Measurements from ENCODE around the gene SOX14.

The SOX14 gene

DNA sequence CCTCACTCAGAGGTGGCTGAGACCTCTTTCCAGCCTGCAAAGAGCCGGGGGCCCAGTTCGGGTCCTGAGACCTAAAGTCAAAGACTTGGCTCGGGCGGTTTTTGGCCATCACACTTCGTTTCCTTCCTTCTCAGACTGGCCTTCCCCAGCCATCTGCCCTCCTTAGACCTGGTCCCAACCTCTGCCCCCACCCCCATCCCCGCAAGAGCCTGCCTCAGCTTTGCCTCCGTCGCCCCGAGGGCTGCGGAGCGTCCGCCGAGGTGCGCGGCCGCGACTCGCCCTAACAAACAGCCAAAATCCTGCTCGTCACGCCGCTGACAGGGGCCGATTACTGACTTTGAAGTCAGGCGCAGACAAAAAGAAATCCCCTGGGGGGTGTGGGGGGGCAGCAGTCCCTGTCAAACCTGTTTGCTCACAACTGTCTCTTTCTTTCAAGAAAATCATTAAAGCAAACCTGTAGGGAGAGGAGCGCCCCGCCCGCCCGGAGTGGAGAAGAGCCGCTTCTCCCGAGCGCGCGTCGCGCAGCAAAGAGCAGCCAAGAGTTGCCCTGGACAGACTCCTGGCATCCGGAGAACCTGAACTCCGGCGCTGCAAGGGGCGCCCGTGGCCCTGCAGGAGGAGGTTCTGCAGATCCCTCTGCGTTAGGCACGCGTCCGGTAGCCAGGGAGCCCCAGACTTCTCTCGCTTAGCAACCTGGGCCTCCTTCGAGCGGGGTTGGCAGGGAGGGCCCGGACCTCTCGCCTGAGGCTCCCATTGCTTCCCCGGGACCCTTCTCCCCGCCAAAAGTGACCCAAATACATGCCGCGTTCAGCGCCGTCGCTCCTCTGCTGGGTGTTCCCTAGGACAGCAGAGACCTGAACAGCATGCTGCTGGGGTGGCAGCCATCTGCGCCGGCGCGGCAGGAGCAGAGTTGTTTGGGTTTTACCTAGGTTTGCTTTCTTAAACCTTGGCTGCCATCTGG, 4.5 kb downstream of the SOX14 start:
- no peak for FAIRE-seq

DNA sequence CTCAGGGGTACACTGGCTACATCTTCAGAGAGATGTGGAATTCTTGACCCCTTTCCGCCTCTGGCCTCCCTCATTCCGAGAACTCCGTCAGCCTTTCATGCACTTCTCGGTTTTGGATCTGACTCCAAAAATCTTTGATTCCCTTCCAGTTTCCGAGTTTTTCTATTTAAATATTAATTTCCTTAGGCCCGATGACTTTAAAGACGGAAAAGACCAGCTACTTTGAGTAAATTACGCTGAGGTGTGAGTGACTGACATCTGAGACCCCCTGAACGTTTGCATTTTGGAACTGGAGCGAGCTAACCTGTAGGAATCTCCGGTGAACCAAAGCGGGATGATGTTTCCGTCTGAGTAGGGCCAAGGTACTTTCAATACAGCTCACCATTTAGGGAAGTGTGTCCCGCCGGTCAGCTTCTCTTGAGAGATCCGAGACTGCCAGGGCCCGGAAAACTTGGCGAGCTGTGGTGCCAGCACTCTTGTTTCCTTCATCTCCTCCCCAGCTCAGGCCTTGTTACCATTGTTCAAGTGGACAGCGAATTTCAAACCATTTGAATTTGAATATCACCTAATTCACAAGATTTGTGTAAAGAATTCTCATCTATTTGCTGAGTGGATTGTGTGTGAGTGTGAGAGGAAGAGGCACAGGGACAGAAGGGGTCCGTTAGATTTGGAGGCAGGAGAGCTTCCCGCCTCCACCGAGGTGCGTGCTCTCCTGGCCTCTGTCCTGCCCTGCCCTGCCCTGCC, 5.4 kb downstream of the SOX14 start:
- no peak for FAIRE-seq

DNA sequence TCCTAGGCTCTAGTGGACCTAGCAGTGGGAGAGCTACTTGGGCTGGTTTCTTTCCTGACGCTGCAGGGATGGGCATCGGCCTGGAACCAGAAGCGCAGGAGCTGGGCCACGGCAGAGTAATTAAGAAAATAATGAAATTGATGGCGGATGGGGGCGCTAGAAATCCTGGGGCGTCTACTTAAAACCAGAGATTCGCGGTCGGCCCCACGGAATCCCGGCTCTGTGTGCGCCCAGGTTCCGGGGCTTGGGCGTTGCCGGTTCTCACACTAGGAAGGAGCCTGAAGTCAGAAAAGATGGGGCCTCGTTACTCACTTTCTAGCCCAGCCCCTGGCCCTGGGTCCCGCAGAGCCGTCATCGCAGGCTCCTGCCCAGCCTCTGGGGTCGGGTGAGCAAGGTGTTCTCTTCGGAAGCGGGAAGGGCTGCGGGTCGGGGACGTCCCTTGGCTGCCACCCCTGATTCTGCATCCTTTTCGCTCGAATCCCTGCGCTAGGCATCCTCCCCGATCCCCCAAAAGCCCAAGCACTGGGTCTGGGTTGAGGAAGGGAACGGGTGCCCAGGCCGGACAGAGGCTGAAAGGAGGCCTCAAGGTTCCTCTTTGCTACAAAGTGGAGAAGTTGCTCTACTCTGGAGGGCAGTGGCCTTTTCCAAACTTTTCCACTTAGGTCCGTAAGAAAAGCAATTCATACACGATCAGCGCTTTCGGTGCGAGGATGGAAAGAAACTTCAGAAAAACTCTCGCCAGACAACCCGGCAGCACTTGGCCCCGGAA, 6.1 kb downstream of the SOX14 start:
- FAIRE-seq, result no peak

DNA sequence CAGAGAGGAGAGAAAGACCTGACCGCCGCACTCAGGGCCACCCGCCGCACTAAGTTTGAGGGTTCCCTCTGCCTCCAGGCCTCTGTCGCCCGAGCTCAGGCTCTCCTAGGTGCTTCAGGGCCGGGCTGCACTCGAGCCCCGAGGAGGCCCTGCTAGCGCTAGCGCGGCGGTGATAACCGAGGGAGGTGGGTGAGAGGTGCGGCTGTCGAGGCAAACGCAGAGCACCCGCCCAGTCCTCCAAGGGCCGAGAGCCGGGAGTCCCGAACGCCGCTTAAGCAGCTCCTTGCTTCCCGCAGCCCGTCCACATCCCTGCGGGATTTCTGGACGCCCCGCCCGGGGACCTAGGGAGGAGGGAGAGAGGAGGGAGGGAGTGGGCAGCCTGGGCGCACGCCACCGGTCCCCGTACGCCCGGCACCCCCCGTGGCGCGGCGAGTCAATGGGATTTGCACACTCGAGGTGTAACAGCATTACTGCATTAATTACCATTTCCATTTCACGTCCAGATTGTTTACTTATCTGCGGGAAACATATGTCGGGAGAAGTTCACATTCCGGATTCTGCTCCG, 6.8 kb downstream of the SOX14 start:
- no peak for FAIRE-seq

DNA sequence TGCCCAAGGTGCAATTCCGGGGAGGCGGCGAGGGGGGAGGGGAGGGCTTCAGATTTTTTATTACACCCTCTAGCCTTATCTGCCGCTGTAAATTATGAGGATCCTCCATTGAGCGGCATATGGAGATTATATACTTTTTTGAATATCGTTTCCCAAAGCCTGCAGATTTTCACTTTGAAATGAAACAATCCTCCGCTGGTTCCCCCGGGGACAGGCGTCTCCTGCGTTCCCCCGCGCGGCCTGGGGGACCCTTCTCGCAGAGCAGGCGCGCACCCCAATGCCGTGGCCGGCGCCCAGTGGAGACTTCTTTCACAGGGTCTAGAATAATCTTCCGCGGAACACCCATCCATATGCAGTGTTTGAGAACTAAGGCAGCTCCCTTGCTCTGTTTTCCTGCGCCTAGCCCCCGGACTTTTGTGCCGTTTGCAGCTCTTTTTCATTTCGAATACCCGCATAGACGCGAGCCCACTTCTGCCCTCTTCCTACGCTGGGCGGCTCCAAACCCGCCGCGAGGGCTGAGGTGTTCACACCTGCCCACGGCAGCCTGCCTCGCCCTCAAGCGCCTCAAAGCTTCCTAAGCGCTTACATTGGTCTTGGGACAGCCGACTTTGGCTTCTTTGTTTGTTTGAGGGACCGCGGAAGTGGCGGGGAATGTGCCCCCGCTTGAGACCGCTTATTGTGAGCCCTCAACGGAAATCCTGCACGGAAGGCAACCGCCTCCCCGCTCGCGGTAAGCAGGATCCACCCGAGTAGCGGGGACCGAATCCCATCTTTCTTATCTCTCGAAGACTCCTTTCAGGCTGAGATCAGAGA, 7.5 kb downstream of the SOX14 start:
- FAIRE-seq, result no peak

DNA sequence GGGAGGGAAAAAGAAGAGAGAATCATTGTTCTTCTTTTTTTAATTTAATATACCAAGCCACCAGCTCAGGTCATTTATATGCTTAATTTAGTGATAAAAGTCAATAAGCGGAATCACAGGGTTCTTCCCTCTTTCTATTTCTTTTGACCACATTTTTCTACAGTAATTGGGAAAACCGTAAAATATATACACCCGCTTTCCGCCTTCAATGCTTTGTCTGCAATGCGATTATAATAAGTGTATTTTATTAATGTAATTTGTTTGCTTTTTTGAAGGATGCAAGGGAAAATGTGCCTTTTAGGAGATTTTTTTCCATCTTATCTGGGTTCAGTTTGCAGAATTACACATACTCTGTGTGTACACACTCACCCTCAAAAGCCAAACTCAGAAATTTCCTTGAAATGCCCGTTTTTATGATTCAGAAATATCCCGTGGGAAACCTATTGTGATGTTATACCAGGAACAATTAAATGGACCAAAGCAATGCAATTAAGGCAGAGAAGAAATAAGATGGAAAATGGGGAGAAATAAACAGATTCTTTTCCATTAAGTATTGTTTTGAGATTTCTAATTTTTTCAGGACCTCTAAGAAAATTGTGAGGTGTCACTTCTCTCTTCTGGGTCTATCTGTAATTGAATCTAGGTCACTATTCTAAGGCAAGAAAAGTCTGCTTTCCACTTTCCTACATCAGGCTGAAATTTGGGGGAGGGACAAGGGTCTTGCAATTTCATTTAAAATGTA, 8.3 kb downstream of the SOX14 start:
- FAIRE-seq, result no peak

DNA sequence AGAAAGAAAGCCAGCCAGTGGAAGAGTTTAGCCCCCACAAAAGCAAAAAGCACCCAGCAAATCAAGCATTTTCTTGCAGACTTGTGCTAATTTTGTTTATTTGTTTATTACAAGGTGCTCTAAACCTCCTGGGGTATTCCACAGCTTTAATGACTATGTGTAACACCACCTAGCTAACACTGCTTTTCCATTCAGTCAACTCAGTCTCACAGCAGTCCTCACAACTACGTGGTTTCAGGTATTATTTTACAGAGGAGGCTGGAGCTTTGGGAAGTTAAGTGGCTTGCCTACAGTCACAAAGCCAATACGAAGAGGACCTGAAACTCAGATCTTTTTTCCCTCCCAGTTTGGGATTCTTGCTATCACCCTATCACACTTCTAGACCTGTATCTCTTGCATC, 14.8 kb downstream of the SOX14 start:
- no peak for FAIRE-seq

DNA sequence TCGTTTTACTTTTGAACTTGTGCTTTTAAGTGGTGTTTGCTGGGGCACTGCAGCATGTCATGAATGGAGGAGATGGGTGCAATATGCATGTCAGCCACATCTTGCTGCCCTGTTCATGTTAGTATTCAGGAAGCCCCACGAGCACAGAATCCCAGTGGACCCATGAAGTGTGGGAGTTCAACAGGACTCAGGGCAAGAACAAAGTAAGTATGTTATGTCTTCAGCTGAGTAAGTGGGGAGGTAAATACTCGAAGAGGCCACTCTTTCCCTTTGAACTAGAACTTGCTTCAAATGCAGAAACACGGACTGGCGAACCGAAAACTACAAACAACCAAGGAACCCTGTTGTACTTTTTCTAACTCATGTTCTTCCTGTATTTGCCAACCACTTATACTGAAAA, 23.4 kb downstream of the SOX14 start:
- no peak for FAIRE-seq

DNA sequence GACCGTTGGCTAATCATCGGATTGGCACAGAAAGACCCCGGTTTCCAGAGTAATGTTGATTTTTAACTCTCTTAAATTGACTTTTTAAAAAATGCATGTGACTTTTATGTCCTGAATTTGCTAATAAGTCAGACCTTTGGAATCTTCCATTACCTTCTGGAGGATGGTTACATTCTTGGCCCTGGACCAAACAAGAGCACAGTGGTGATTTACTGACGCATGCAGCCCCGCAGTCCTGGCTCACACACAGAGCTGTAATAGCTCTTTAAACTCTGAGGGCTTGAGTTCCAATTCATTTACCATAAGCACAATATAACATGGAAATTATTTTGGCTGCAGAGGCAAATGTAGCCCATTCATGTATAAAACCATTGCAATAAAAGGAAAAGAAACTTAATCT, 25.1 kb downstream of the SOX14 start:
- no peak for FAIRE-seq

DNA sequence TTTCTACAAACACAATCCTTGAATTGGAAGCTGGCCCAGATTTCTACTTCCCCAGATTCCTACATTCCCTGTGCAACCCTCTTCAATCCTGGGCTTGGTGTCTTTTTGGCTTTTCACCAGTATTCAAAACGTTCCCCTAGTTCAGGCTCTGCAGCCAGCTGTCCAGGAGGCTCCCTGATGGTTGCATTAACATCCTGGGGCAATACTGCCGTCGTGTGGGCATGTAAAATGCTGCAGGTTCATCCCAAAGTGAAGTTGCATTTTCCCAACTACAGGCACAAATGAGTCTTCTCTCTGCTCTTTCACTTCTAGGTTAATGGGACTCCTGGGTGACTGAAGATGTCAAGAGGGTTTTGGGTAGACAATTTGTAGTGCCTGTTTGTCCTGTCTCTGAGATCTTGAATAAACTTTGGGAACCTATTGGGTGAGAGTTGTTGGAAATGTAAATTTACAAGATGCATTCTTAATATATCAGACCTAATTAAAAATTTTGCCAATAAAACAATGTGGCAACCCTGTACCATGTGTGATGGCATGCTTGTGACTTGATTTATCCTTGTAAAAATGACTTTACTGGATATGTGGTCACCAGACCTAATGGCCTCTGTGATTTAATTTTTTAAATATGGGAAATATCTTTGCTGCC, 28.6 kb downstream of the SOX14 start:
- peak; percentile 5 for FAIRE-seq

DNA sequence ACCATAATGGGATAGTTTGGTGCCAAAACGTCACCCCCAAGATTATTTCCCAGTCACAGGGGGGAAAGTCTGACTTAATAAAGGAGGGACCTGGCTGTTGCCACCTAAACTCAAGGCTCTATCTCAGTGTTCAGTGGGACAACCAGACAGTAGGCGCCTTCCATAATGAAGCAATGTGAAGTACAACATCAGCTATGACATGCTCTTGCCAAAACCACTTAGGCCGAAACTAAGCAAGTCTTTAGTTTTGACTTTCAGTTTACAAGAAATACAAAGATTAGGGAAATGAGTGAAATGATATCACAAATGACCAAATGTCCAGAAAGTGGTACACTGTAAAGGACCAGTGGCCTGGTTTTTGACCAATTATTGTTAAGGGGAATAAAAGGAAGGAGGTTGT, 32.9 kb downstream of the SOX14 start:
- FAIRE-seq, result no peak

DNA sequence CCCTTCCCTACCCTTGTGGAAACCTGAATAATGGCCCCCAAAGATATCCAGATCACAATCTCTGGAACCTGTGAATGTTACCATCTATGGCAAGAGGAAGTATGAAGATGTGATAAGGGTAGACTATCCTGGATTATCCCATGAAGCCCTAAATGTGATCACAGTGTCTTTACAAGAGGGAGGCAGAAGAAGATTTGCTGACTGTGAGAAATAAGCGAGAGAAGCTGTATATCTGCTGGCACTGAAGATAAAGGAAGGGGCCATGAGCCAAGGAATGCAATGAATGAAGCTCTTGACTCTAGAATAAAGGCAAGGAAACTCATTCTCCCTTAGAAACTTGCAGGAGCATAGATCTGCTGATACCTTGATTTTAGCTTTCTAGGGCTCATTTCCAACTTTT, 39.1 kb downstream of the SOX14 start:
- FAIRE-seq, result no peak

DNA sequence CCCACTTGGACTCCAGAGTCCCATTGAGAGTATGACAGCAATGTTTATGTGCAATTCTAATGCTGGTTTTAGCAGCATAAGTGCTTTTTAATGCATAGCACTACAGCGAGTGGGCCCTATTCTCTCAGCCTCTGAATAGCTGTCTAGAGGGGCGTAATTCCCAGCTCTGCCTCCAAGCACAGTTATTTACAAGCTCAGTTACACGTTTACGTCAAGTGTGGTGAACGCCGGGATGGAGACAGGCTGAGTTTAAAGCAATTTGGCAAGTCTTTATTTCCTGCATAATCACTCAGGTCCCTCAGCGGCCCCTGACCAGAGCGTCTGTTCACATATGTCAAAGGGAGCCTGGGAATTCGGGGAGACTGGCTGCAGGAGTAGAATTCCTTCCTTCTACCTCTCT, 43.9 kb downstream of the SOX14 start:
- FAIRE-seq, result no peak

DNA sequence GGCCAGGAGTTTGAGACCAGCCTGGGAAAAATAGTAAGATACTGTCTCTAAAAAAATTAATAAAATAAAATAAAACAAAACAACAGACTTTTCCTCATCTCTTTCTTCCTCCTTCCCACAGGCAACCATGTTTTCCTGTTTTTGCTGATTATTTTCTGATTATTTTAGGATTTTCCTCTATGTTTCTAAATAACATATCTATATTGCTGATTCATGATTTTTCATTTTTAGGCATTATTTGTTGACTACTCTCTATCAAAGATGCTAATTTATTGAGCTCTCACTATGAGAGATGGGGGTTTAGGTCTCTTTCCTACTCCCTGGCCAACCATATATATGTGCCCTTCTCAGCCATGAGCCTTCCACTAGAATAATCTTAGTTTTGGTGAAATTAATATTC, 45.4 kb downstream of the SOX14 start:
- no peak for FAIRE-seq

DNA sequence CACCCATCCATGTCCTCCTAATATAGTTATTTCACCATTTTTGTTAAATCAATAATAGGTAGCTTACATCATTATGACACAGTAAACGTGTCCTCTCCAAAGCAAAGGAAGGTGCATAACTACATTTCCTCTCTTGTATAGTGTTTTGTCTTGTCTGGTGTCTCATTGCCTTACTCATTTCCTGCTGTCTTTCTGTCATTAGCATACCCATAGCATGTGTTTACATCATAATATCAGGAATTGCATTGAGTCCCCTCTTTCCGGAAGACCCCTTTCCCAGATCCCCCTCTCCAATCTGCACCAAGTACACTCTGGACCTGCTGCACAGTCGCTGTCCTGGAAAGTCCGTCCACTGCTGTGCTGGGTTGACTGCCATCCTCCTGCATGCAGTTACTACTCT, 47.9 kb downstream of the SOX14 start:
- no peak for FAIRE-seq

DNA sequence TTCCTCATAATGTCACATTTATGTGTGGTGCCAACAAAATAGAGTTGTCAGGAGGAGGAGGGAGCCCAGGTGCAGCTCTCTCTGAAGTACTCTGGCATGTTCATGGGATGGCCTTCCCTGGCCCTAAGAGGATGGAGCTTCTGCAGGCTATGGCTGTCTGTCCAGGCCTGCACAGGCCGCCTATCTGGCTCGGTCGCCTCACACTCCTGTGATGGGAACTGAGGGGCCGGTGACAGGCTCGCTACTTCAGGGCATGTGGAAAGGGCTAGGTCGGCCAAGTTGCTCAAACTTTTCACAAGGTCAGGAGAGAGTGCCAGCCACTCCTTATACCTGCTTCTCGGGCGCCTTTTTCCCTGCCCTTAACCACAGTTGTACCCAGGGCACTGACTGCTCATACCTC, 51.1 kb downstream of the SOX14 start:
- no peak for FAIRE-seq
